ENCODE data around the gene KLHL21.
"Not testable (repeated sequence)": the region's sequence is repeated elsewhere in the genome, so short reads cannot be mapped to it uniquely, and the experiment has no call there.

Gene KLHL21

DNA sequence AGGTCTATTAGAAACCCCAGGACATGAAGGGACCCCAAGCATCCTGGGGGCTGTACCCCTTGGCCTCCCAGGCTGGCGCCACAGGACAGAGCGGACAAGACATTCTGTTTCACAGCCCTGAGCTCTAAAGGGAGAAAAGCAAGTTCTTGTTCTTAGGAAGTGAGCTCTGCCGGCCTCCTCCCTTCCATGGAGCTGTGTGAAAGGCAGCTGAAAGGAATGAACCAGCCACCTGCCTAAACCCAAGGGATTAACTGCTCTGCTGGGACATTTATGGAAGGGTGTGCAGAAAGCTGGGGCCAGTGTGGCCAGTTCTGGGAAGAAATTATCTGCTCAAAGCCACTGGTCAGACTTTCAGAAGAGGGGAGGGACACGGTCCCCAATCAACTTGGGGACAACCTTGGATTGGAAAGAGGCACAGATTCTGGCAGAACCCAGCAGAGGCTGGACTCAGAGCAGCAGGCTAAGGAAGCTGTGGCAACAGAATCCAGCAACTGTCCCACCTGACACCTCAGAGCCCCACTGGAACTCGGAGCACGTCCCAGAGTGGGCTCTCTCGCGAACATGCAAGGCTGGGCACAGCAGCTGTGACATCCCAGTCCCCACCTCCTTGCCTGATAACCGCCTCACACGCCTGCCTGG is 2.1 kb downstream of the KLHL21 start:
- peak; percentile 52 for DNase-seq (ENCODE audit: low read depth)

DNA sequence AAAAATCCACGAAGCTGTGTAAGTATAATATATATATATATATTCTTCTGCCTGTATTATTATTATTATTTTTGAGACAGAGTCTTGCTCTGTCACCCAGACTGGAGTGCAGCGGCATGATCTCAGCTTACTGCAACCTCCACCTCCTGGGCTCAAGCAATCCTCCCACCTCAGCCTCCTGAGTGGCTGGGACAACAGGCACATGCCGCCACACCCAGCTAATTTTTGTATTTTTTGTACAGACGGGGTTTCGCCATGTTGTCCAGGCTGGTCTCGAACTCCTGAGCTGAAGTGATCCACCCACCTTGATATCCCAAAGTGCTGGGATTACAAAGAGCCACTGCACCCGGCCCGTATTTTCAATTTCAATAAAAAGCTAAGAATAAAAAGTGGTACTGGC is 2.7 kb downstream of the KLHL21 start:
- not testable (repeated sequence) for DNase-seq (ENCODE audit: low read depth)

DNA sequence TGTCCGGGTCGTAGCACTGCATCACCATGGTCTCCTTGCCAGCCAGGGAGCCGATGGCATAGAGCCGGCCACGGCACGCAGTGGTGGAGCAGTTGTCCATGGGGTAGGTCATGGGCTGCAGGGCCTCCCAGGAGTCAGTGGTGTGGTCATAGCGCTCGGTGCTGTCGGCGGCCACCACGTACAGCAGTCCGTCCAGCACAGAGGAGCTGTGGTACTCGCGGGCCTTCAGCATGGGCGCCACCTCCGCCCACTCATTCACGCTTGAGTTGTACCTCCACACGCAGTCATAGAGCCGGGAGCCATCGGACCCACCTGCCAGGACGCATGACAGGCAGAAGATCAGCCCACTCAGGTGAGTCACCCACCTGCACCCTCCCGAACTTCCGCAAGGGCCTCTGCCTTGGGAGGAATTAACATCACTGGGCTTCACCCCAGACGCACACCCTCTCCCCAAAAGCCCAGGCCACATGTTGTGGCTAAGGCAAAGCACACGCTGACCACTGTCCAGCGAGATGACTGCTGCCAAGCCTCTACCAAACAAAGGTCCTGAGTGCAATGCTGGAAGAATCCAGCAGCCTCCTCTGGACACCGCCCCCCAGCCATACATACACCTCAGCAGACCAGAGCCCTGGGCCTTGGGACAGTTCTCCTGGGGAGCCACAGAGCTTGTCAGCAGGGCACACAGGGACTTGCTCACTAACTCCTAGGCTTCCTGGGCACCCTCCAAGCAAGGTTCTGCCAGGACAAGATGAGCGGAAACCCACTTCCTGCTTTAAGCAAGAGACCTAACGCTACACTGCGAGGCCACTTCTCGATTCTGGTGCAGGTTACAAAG is 3.3 kb downstream of the KLHL21 start:
- DNase-seq (ENCODE audit: low read depth), result no peak

DNA sequence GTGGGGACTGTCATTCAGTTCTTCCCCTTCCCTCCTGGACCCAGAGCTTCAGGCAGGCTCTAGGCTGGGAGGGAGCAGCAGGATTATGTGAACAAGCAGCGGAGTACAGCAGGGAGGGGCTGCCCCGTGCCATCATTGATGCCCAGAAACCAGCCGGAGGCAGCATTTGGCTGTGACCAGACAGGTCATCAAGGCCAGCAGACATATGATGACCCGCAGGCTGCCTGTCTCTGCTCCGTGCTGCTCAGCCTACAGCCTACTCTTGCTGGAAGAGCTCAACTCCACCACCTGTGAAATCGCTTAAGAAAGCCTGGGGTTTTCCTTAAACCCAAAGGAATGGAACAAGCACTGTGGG is 4.9 kb downstream of the KLHL21 start:
- no peak for DNase-seq (ENCODE audit: low read depth)

DNA sequence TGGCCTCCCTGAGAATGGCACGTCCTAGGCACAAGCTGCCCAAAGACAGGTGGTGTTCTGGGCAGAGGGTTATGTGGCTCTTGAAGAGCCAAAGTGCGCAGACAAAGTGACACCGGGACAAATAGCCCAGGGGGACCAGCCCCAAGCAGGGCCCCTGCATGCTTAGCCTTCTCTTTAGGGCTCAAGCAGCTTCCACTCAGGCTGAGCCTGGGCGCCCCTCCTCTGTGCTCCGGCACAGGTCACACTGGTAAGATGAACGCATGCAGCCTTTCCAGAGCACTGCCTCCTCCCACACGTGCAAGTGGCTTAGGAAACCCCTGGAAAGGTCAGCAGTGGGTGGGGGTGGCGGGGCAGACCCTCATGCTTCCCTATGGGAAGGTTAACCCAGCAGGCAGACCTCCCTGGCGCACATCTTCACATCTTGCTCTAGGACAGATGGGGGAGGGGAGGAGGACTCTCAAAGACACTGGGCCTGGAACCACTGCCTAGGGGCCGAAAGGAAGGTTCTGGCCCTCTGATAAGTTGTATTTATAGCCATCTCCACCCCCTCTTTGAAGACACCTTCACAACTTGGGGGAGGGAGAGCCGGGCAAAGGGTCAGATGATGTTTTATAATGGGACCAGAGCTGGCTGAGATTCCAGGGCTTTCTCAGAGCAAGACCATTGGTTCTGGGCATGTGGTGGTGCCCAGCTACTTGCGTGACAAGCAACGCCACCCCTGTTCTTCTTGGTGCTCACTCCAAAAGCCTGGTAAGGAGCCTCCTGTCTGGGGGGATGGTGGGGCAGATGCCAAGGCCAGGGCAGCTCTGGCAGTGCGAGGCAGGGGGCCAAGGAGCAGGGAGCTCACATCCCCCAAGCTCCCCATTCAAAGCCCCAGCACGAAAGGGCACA is 5.5 kb downstream of the KLHL21 start:
- DNase-seq (ENCODE audit: low read depth), result no peak

DNA sequence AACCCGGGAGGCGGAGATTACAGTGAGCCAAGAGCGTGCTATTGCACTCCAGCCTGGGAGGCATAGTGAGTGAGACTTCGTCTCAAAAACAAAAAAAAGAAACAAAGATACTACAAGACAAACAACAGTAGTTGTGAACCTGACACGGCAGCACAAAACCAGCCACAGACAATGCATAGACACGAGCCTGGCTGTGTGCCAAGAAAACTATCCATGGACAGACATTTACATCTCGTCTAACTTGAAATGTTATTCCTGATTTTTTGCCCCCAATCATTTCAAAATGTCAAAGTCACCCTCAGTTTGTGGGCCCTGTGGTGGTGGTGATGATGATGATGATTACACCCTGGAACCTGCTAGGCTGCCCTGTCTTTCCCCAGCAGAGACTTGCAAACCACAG is 6.3 kb downstream of the KLHL21 start:
- DNase-seq (ENCODE audit: low read depth), result no peak

DNA sequence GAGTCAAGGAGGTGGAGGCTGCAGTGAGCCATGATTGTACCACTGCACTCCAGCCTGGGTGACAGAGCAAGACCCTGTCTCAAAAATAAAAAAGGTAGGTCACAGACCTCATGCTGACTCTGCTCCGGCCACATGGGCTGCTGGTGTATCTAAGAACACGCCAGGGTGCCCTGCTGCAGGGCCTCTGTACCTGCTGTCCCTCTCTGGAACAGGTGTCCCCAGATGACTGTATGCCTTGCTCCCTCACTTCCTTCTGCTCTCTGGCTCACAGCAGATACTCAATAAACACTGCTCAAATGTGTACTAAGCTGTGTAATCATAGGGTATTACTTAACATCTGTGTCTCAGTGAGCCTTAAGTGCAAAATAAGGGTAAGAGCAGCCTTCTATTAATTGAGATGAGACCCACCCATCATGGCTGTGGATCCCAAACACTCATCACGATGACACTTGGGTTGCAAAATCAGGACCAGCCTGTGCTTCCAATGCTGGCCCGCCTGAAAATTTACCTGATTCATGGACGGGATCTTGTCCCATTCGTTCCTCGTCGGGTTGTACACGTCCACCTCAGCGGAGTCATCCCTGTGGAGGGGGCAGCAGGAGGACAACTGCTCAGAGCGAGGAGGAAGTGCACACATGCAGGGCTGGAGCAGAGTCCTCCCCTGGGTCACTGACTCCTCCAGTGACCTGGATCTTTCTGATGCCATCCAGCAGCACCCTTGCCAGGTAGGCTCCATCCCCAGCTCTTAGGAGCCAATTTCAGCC is 7.5 kb downstream of the KLHL21 start:
- no peak for DNase-seq (ENCODE audit: low read depth)

DNA sequence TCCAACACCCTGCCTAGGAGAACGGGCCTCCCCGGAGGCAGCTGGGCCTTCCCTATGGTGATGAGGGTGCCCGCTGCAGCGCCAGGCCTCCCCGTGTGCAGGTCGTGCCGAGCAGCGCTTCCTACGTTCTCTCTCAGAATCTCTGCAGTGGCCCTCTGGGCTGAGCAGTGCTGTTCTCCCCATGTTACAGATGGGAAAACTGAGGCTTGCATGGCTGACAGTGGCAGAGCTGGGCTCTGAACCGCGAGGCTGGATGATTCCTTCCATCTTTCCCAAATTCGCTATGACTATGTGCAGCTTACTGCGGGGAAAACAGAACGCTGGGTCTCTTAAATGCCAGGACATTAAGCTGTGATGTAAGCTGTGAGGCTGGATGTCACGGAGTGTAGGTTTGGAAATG is 8.9 kb downstream of the KLHL21 start:
- DNase-seq (ENCODE audit: low read depth), result no peak

DNA sequence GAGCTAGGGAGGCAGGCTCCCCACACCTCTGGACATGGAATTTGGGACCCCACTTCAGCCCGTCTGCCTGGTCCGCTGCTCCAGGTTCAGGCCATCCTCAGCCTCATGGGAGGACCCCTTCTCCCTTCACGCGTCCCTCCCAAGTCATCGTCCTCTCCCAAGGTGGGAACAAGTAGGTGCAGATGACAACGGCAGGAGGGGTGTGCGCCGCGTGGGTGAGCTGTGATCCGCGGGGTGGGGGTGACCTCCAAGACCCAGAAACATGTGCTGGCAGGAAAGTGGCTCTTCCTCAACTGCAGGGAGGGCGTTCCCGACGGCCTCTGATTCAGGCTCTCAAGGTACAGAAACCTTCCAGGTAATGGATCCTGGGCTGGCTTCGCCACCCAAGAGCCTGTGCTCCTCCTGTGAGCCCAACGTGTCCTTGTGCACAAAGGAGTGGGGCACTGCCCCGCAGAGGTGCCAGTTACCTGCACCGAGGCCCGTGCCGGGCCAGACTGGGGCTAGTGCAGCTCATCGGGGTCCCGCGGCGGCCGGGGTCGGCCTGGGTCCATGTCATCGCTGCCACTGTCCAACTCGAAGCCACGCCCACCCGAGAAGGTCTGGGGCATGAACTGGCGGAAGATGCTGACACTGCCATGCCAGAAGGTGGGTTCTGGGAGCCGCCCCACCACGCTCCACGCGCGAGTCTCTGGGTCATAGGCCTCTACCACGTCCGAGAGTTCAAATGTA is 9.6 kb downstream of the KLHL21 start:
- DNase-seq (ENCODE audit: low read depth), result no peak

DNA sequence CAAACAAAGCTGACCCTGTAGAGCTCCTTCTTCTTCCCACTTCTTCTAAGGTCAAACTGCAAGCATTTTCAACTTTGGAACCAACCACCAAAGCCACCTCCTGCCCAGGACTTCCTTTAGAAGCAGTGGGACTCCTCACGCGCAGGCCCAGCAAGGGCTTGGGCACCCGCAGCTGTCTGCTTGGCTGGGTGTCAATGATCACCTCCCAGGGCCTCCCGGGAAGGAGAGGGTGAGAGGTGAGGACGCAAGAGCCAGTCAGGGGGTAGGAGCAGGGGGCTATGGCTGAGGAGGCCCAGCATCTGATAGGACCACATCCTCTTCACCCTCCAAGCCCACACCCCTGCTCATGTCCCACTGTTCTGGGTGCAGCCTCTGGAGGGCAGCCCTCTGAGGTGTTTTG is 10.2 kb downstream of the KLHL21 start:
- no peak for DNase-seq (ENCODE audit: low read depth)

DNA sequence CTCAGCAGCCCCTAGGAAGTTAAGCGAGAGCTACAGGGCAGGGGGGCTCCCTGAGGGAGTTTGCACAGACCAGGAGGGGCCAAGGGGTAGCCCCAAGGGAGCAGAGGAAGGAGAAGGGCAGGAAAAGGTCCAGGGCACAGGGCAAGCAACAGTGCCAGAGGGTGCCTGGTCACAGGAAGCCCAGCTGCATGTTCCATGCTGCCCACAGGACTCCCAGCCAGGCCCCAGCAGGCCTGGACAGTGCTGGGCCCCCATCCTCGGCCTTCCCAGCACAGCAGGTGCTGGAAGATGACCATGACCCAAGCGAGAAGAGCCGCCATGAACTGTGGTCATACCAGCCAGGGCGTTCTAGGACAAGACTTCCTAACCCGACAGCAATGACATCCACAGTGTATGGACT is 11.0 kb downstream of the KLHL21 start:
- no peak for DNase-seq (ENCODE audit: low read depth)

DNA sequence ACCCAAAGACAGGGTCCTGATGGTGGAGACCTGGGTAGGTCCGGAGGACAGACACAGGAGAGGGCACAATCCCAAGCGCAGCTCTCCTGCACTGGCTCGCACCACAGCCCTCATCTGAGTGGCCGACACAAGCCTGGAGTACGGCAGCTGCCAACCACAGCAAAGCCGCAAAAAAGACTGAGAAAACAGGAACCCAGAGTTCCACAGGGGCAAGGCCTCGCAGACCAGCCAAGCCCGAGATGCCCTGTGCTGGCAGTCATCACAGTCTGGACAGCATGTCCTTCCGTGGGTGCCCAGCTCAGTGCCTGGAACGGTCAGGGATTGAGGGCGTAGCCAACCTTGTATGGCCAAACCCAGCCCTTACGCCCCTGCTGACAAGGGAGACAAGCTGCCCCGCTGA is 11.4 kb downstream of the KLHL21 start:
- DNase-seq (ENCODE audit: low read depth), result no peak

DNA sequence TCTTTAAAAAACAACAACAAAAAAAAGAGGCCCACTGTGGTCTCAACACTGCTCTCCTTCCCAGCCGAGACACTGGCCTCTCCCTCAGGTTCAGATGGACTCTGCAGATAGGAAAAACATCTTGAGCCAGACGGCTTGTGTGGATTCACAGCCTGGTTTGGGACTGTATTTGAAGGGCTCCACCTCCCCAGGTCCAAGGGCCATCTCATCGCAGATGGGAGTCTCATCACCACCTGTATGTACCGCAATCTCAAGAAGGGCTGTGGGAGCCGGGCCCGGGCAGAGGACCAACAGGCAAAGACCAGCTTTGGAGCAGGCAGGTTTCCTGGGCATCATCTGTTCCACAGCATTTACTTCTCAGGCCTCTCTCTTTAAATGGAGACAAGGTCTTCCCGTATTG is 12.6 kb downstream of the KLHL21 start:
- DNase-seq (ENCODE audit: low read depth), result no peak

DNA sequence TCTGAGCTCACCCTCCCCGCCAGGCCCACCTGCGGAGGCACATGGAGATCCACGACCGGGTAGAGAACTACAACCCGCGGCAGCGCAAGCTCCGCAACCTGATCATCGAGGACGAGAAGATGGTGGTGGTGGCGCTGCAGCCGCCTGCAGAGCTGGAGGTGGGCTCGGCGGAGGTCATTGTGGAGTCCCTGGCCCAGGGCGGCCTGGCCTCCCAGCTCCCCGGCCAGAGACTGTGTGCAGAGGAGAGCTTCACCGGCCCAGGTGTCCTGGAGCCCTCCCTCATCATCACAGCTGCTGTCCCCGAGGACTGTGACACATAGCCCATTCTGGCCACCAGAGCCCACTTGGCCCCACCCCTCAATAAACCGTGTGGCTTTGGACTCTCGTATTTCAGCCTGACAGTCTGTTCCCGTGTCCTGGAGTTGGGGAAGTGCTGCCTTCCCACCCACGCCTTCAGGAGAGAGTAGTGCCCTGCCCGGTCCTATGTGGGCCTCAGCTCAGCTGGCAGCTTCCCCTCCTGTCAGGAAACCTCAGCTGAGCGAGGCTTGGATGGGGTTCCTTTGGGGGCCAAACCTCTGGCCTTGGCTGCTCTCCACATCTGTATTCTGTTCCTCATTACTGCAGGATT is 13.7 kb downstream of the KLHL21 start:
- DNase-seq (ENCODE audit: low read depth), result no peak

DNA sequence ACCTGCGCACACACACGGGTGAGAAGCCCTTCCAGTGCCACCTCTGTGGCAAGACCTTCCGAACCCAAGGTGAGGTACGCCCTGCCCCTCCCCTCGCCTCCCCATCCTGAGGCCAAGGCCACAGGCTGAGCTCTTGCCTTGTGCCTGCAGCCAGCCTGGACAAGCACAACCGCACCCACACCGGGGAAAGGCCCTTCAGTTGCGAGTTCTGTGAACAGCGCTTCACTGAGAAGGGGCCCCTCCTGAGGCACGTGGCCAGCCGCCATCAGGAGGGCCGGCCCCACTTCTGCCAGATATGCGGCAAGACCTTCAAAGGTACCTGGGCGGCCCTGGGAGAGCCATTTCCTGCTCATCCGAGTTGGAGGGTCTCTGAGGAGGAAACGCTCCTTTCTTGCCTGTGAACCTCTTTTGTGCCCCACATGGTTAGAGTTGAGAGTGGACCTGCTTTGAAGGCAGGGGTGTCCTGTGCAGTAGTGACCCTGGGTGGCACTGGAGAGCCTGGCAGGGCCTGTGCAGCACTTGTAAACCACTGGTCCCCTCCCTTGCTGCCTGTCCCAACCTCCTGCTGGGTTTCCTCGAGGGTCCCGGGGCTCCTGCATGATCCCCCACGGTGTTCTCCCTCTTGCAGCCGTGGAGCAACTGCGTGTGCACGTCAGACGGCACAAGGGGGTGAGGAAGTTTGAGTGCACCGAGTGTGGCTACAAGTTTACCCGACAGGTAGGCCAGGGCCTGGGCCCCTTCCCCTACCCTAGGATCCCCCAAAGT is 14.4 kb downstream of the KLHL21 start:
- no peak for DNase-seq (ENCODE audit: low read depth)

DNA sequence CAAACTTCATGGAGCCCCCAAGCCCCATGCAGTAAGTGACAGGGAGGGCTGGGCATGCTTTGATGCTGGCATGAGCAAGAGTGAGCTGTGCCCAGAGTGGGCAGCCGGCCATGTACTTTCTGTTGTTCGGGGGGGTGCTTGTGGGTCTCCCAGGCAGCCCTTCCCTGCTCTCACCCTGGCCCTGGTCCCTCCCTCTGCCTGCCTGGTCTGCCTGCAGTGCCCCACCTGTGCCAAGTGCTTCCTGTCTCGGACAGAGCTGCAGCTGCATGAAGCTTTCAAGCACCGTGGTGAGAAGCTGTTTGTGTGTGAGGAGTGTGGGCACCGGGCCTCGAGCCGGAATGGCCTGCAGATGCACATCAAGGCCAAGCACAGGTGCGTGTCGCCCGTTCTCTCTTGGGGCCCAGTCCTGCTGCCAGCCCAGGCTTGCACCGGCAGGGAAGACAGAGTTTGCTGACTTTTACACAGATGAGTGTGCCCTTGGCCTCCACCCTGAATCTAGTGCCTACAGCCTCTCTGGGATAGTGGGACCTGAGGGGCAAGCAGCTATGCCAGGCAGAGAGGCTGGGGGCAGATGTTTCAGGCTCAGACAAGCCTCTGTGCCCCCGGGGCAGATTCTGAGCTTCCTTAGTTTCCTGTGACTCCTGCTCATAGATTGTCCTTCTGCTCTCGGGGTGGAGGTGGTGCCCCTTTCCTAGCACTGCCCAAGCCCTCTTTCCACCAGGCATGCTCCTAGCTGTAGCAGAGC is 15.2 kb downstream of the KLHL21 start:
- no peak for DNase-seq (ENCODE audit: low read depth)

DNA sequence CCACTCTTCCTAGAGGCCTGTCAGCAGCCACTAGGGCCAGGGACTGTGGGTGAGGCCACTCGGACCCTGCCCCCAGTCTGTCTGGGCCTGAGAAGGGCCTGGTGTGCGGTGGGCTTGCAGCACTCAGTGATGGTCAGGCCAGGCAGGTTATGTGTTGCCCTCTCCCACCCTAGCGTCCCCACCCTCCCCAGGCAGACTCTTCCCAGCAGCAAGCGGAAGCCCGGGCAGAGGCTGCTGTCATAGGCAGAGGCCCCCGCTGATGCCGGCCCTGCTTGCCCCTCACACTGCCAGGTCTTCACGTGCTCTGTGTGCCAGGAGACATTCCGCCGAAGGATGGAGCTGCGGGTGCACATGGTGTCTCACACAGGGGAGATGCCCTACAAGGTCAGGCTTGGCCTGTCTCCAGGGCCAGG is 16.3 kb downstream of the KLHL21 start:
- DNase-seq (ENCODE audit: low read depth), result no peak

DNA sequence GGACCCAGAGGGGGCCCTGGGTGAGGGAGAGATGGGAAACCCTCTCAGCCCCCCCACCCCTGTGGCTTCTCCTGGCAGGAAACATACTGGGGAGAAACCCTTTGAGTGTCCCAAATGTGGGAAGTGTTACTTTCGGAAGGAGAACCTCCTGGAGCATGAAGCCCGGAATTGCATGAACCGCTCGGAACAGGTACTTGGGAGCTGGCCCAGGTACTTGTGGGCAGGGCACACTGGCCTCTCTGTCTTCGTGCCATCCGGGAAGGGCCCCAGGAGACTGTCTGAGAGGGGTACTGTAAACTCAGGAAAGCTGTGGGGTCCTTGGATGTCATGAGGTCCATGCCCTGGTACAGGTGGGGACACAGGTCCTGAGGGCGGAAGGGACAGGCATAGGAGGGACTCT is 16.8 kb downstream of the KLHL21 start:
- no peak for DNase-seq (ENCODE audit: low read depth)

DNA sequence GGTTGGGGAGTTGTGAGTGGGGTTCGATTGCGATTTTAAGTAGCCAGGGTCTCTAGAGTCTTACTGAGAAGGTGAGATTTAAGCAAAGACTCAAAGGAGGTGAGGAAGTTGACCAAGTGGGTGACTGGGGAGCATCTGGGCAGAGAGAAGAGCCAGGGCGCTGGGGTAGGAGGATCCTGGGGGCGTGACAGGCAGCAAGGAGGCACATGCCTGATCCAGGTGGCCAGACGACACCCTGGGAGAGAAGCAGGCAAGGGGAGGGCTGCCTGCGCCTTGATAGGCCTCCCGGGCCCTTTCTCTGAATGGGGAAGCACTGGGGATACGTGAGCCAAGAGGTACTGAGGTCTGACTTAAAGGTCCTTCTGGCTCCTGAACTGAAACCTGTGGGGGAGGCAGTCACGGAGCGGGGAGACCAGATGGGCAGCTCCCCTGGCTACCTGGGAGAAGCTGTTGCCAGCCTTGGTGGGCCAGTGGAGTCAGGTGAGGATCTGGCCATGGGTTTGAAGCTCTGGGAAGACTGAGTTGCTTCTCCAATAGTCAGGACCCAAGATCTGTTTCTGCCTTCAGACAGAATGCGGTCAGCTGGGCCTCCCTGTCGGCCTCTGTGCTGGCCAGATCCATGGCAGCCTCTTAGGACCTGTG is 17.5 kb downstream of the KLHL21 start:
- DNase-seq (ENCODE audit: low read depth), result no peak

All from iris pigment epithelial cell (primary cell).